Measurements from ENCODE around the gene PTN.
"Not testable (repeated sequence)": the region's sequence is repeated elsewhere in the genome, so short reads cannot be mapped to it uniquely, and the experiment has no call there.

DNA sequence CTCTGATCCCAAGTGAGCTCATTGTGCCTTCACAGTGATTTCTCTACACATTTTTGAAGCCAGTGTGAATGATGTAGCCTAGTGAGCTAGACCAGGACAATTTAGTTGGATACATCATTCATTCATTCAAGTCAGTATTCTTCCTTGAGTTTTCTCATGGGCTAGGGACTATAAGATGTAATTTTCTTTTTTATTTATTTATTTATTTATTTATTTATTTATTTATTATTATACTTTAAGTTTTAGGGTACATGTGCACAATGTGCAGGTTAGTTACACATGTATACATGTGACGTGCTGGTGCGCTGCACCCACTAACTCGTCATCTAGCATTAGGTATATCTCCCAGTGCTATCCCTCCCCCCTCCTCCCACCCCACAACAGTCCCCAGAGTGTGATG, 104.3 kb downstream of the PTN start:
- TF ChIP-seq, protein P1, sequence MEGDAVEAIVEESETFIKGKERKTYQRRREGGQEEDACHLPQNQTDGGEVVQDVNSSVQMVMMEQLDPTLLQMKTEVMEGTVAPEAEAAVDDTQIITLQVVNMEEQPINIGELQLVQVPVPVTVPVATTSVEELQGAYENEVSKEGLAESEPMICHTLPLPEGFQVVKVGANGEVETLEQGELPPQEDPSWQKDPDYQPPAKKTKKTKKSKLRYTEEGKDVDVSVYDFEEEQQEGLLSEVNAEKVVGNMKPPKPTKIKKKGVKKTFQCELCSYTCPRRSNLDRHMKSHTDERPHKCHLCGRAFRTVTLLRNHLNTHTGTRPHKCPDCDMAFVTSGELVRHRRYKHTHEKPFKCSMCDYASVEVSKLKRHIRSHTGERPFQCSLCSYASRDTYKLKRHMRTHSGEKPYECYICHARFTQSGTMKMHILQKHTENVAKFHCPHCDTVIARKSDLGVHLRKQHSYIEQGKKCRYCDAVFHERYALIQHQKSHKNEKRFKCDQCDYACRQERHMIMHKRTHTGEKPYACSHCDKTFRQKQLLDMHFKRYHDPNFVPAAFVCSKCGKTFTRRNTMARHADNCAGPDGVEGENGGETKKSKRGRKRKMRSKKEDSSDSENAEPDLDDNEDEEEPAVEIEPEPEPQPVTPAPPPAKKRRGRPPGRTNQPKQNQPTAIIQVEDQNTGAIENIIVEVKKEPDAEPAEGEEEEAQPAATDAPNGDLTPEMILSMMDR (conservative IDR thresholded peaks at IDR 0.05; ENCODE audit: low read length): not testable (repeated sequence)
- not testable (repeated sequence) for TF ChIP-seq EZH2phosphoT487 (IDR thresholded peaks at IDR 0.05; ENCODE audit: borderline replicate concordance, low read depth, low read length)

All from OCI-LY7 (cell line).